D721Med (cell line): ENCODE data around the gene XAGE5.
"Not testable (repeated sequence)": the region's sequence is repeated elsewhere in the genome, so short reads cannot be mapped to it uniquely, and the experiment has no call there.

Experiments
- DNase-seq: peaks from one replicate; pipeline ENCODE4 v3.0.0; 2011; ENCODE audit warnings: low spot score; ENCODE audit not compliant: insufficient read length
- FAIRE-seq: peaks from 2 replicates; lab custom pipeline; 2011; peaks lifted over from hg19 to GRCh38; lab: Jason Lieb, UNC
- CTCF ChIP-seq: IDR thresholded peaks from 2 replicates; pipeline ENCODE4 v1.5.1; 2012; ENCODE audit warnings: mild to moderate bottlenecking, control low read depth; ENCODE audit not compliant: insufficient read depth; ENCODE audit errors: missing control alignments

The XAGE5 gene

GRCh38 chrX:52839137-52839536, 28.1 kb downstream of the XAGE5 start:
- DNase-seq (no peak), FAIRE-seq (no peak)
- no peak for TF ChIP-seq CTCF

- FAIRE-seq: not testable (repeated sequence)
Measured at GRCh38 chrX:52843619-52844018, 32.5 kb downstream of the XAGE5 start.

GRCh38 chrX:52852110-52852860, 41.2 kb downstream of the XAGE5 start:
- DNase-seq (no peak), FAIRE-seq (no peak)
- no peak for TF ChIP-seq CTCF

More at GRCh38 chrX:52843619-52844018, 32.5 kb downstream of the XAGE5 start:
- not testable (repeated sequence) for DNase-seq

GRCh38 chrX:52856991-52857525, 46.0 kb downstream of the XAGE5 start:
- FAIRE-seq, DNase-seq: not testable (repeated sequence)

- no peak for FAIRE-seq
- no peak for DNase-seq
Measured at GRCh38 chrX:52865343-52865998, 54.4 kb downstream of the XAGE5 start.

More at GRCh38 chrX:52865343-52865998, 54.4 kb downstream of the XAGE5 start:
- no peak for TF ChIP-seq CTCF
